Tibial nerve (tissue), 4 donors: ENCODE measurements around the gene UTP15. TPM values are rescaled to one million over a fixed set of nuclear protein-coding genes. Genes with fewer than 3 reads are reported as not detected.

Source experiments
- DNase-seq, 2 donors: peaks; one replicate each; pipeline ENCODE4 v3.0.0-alpha.2; 2019; ENCODE audit warnings: low spot score in 2 of 2
- H3K27ac ChIP-seq, 4 donors: fragments of 200-600 bp; sonication (generic) in 3 of 4; one replicate each; pipeline ENCODE4 v1.5.1; 2017 to 2019; ENCODE audit warnings: mild to moderate bottlenecking in 1 of 4
- H3K27me3 ChIP-seq, 2 donors: fragments of 200-600 bp; sonication (generic) in 1 of 2; one replicate each; pipeline versions ENCODE4 v1.5.1 to v1.6.0; 2017 to 2019
- H3K36me3 ChIP-seq, 3 donors: fragments of 200-600 bp; sonication (generic); one replicate each; pipeline ENCODE4 v1.5.1; 2018 to 2019
- H3K4me1 ChIP-seq, 4 donors: fragments of 200-600 bp; sonication (generic) in 3 of 4; one replicate each; pipeline ENCODE4 v1.5.1; 2017 to 2019
- H3K4me3 ChIP-seq, 4 donors: fragments of 200-600 bp; sonication (generic) in 3 of 4; one replicate each; pipeline ENCODE4 v1.5.1; 2017 to 2019; ENCODE audit warnings: mild to moderate bottlenecking in 1 of 4, moderate library complexity in 1 of 4
- H3K9me3 ChIP-seq, 4 donors: fragments of 200-600 bp; sonication (generic) in 3 of 4; one replicate each; pipeline ENCODE4 v1.5.1; 2017 to 2019
- CTCF ChIP-seq, 5 experiments: fragments of 200-600 bp in 3 of 5; fragments of 450-650 bp in 2 of 5; sonication (generic) in 3 of 5; IDR thresholded peaks; one replicate each; pipeline ENCODE4 v1.5.1; 2016 to 2019; ENCODE audit warnings: antibody characterized with exemption in 5 of 5, mild to moderate bottlenecking in 3 of 5, moderate library complexity in 2 of 5
- EP300 ChIP-seq, 2 donors: sonication (generic); formaldehyde crosslinking; IDR thresholded peaks; one replicate each; pipeline ENCODE4 v1.6.1; 2017; ENCODE audit warnings: antibody characterized with exemption in 2 of 2, mild to moderate bottlenecking in 1 of 2
- POLR2A ChIP-seq, 2 donors: fragments of 450-650 bp; IDR thresholded peaks; one replicate each; pipeline ENCODE4 v1.6.1; 2017; ENCODE audit warnings: antibody characterized with exemption in 2 of 2, mild to moderate bottlenecking in 2 of 2, moderate library complexity in 2 of 2
- WGBS, 2 donors: methylation state at CpG; one replicate each; pipeline ENCODE4 v1.1.5; 2018; 5-methylcytosine and 5-hydroxymethylcytosine counted together
- total RNA-seq, 4 donors: library from RNA; depleted of rRNA; stranded (reverse); fragments of >200 nt; gene quantifications; one replicate each; pipeline ENCODE4 v1.1.0, GENCODE V29; 2016

Gene UTP15
- total RNA-seq, 4 donors from 2014 or later: 8.4 to 30.6 (median 18.6) TPM

- 78 to 86% methylated on average over 5 of the region's 5 CpGs for WGBS, 2 donors
- no peak overlapping the region for H3K4me3 ChIP-seq
- DNase-seq: no peak
- no peak overlapping the region for H3K27ac ChIP-seq
- H3K9me3 ChIP-seq: no peaks in the 10 kb centered on the region
- peaks cover 0 to 3% (median 0%) of the 10 kb centered on the region in 4 donors for H3K4me1 ChIP-seq
- TF ChIP-seq CTCF (IDR thresholded peaks at IDR 0.05) (no peak), EP300 (IDR thresholded peaks at IDR 0.05) (no peak)
- H3K27me3 ChIP-seq: no peaks in the 10 kb centered on the region
- H3K36me3 ChIP-seq: no peaks in the 10 kb centered on the region
Observed at GRCh38 chr5:73534011-73534644, 31.4 kb upstream of the UTP15 start.

- Histone ChIP-seq H3K4me3 (no peak overlapping the region), H3K9me3 (no peaks in the 10 kb centered on the region), H3K27me3 (no peaks in the 10 kb centered on the region), H3K36me3 (no peaks in the 10 kb centered on the region), H3K4me1 (peaks cover 0 to 3% (median 0%) of the 10 kb centered on the region in 4 donors), H3K27ac (no peak overlapping the region)
- TF ChIP-seq CTCF (IDR thresholded peaks at IDR 0.05): no peak
- TF ChIP-seq POLR2A (IDR thresholded peaks at IDR 0.05): no peak
- TF ChIP-seq EP300 (IDR thresholded peaks at IDR 0.05): no peak
- WGBS, 2 donors: 82 to 94% methylated on average over 2 of the region's 2 CpGs
- DNase-seq: no peak
Observed at GRCh38 chr5:73534971-73535370, 30.6 kb upstream of the UTP15 start.

- no peak overlapping the region for H3K27ac ChIP-seq
- TF ChIP-seq EP300 (IDR thresholded peaks at IDR 0.05) (no peak), POLR2A (IDR thresholded peaks at IDR 0.05) (no peak), CTCF (IDR thresholded peaks at IDR 0.05) (no peak)
- DNase-seq: no peak
- no peaks in the 10 kb centered on the region for H3K9me3 ChIP-seq
- H3K27me3 ChIP-seq: no peaks in the 10 kb centered on the region
- no peak overlapping the region for H3K4me3 ChIP-seq
- 84 to 92% methylated on average over 2 of the region's 2 CpGs for WGBS, 2 donors
- H3K36me3 ChIP-seq: no peaks in the 10 kb centered on the region
- H3K4me1 ChIP-seq: peaks cover 0 to 3% (median 0%) of the 10 kb centered on the region in 4 donors
Observed at GRCh38 chr5:73539730-73540129, 25.8 kb upstream of the UTP15 start.

GRCh38 chr5:73540192-73540591 is 25.4 kb upstream of the UTP15 start:
- Histone ChIP-seq H3K4me1 (peaks cover 0 to 3% (median 0%) of the 10 kb centered on the region in 4 donors), H3K27ac (no peak overlapping the region), H3K4me3 (no peak overlapping the region), H3K9me3 (no peaks in the 10 kb centered on the region), H3K27me3 (no peaks in the 10 kb centered on the region), H3K36me3 (no peaks in the 10 kb centered on the region)
- 58 to 60% methylated on average over 3 of the region's 3 CpGs for WGBS, 2 donors
- no peak for DNase-seq
- TF ChIP-seq POLR2A (IDR thresholded peaks at IDR 0.05): no peak
- no peak for TF ChIP-seq EP300 (IDR thresholded peaks at IDR 0.05)
- TF ChIP-seq CTCF (IDR thresholded peaks at IDR 0.05): no peak

GRCh38 chr5:73542020-73542419 is 23.5 kb upstream of the UTP15 start:
- TF ChIP-seq EP300 (IDR thresholded peaks at IDR 0.05): no peak
- TF ChIP-seq CTCF (IDR thresholded peaks at IDR 0.05): no peak
- TF ChIP-seq POLR2A (IDR thresholded peaks at IDR 0.05): no peak
- Histone ChIP-seq H3K9me3 (no peaks in the 10 kb centered on the region), H3K27me3 (no peaks in the 10 kb centered on the region), H3K36me3 (no peaks in the 10 kb centered on the region), H3K4me1 (no peaks in the 10 kb centered on the region), H3K4me3 (no peak overlapping the region), H3K27ac (no peak overlapping the region)
- 39 to 46% methylated on average over 4 of the region's 4 CpGs for WGBS, 2 donors
- DNase-seq: no peak
